ENCODE measurements around the gene LCN12. TPM values are rescaled to one million over a fixed set of nuclear protein-coding genes. Genes with fewer than 3 reads are reported as not detected.
A peak's percentile ranks its signal among the peaks of the same experiment; 100 is the strongest.

LCN12 gene
- total and polyA plus RNA-seq, 2 donors (not counting 1 experiment from before 2014, with no cell fraction given) = 0.17 TPM; not detected in 1

- Histone ChIP-seq H3K4me3 (replicated peaks in 1 of 4; ENCODE audit: control extremely low read depth in 1 of 4, insufficient read depth in 1 of 4, low read depth in 3 of 4, low read length in 4 of 4) (peak overlapping the region; percentile 68 to 84 (median 74)), H4K20me1 (ENCODE audit: control insufficient read depth, extremely low read depth, insufficient read depth, low read length) (no peaks in the 10 kb centered on the region), H3K9me3 (ENCODE audit: control insufficient read depth, insufficient read depth, low read depth, low read length) (no peaks in the 10 kb centered on the region), H3K27ac (ENCODE audit: insufficient read depth, low read length) (peak overlapping the region; percentile 47), H3K4me2 (ENCODE audit: extremely low read depth, insufficient read depth, low read length) (peak overlapping the region; percentile 92), H2AFZ (ENCODE audit: low read length) (peak overlapping the region; percentile 67), H3K27me3 (ENCODE audit: control insufficient read depth, insufficient read depth, low read length) (peaks cover 6% of the 10 kb centered on the region), H3K9ac (ENCODE audit: insufficient read depth, low read length) (peak overlapping the region; percentile 40), H3K79me2 (ENCODE audit: control insufficient read depth, insufficient read depth, low read length) (peaks cover 4% of the 10 kb centered on the region), H3K4me1 (ENCODE audit: control insufficient read depth, extremely low read depth, insufficient read depth, low read length) (peaks cover 8% of the 10 kb centered on the region), H3K36me3 (ENCODE audit: control insufficient read depth, insufficient read depth, low read length) (peaks cover 2% of the 10 kb centered on the region)
- DNase-seq (ENCODE audit: low read depth in 2 of 2) = no peak
- TF ChIP-seq EZH2 (IDR thresholded peaks at IDR 0.05; ENCODE audit: low read length, missing control alignments) (no peak), CTCF (conservative IDR thresholded peaks at IDR 0.05 in 1 of 2, IDR thresholded peaks at IDR 0.05 in 1 of 2; ENCODE audit: low read depth in 1 of 2, low read length in 2 of 2) (no peak)
Observed at GRCh38 chr9:136992819-136993369, 40.8 kb downstream of the LCN12 start.

- H2AFZ ChIP-seq (ENCODE audit: low read length) = no peak overlapping the region
- H3K36me3 ChIP-seq (ENCODE audit: control insufficient read depth, insufficient read depth, low read length) = peaks cover 2% of the 10 kb centered on the region
- no peaks in the 10 kb centered on the region for H4K20me1 ChIP-seq (ENCODE audit: control insufficient read depth, extremely low read depth, insufficient read depth, low read length)
- H3K4me1 ChIP-seq (ENCODE audit: control insufficient read depth, extremely low read depth, insufficient read depth, low read length) = peaks cover 14% of the 10 kb centered on the region
- H3K27ac ChIP-seq (ENCODE audit: insufficient read depth, low read length) = no peak overlapping the region
- H3K79me2 ChIP-seq (ENCODE audit: control insufficient read depth, insufficient read depth, low read length) = peaks cover 4% of the 10 kb centered on the region
- H3K4me2 ChIP-seq (ENCODE audit: extremely low read depth, insufficient read depth, low read length) = no peak overlapping the region
- H3K9me3 ChIP-seq (ENCODE audit: control insufficient read depth, insufficient read depth, low read depth, low read length) = no peaks in the 10 kb centered on the region
- H3K27me3 ChIP-seq (ENCODE audit: control insufficient read depth, insufficient read depth, low read length) = peaks cover 6% of the 10 kb centered on the region
- DNase-seq (ENCODE audit: low read depth in 2 of 2) = no peak
- H3K9ac ChIP-seq (ENCODE audit: insufficient read depth, low read length) = no peak overlapping the region
- TF ChIP-seq CTCF (conservative IDR thresholded peaks at IDR 0.05 in 1 of 2, IDR thresholded peaks at IDR 0.05 in 1 of 2; ENCODE audit: low read depth in 1 of 2, low read length in 2 of 2) (no peak), EZH2 (IDR thresholded peaks at IDR 0.05; ENCODE audit: low read length, missing control alignments) (no peak)
- H3K4me3 ChIP-seq (replicated peaks in 1 of 4; ENCODE audit: control extremely low read depth in 1 of 4, insufficient read depth in 1 of 4, low read depth in 3 of 4, low read length in 4 of 4) = no peak overlapping the region
Observed at GRCh38 chr9:136994180-136994887, 42.3 kb downstream of the LCN12 start.

GRCh38 chr9:136994888-136995230 is 42.8 kb downstream of the LCN12 start:
- H3K36me3 ChIP-seq (ENCODE audit: control insufficient read depth, insufficient read depth, low read length) = peaks cover 2% of the 10 kb centered on the region
- no peaks in the 10 kb centered on the region for H3K9me3 ChIP-seq (ENCODE audit: control insufficient read depth, insufficient read depth, low read depth, low read length)
- H3K4me2 ChIP-seq (ENCODE audit: extremely low read depth, insufficient read depth, low read length) = no peak overlapping the region
- no peak for TF ChIP-seq CTCF (conservative IDR thresholded peaks at IDR 0.05 in 1 of 2, IDR thresholded peaks at IDR 0.05 in 1 of 2; ENCODE audit: low read depth in 1 of 2, low read length in 2 of 2)
- TF ChIP-seq EZH2 (IDR thresholded peaks at IDR 0.05; ENCODE audit: low read length, missing control alignments) = no peak
- H2AFZ ChIP-seq (ENCODE audit: low read length) = no peak overlapping the region
- H3K79me2 ChIP-seq (ENCODE audit: control insufficient read depth, insufficient read depth, low read length) = peaks cover 4% of the 10 kb centered on the region
- H4K20me1 ChIP-seq (ENCODE audit: control insufficient read depth, extremely low read depth, insufficient read depth, low read length) = no peaks in the 10 kb centered on the region
- no peak overlapping the region for H3K4me3 ChIP-seq (replicated peaks in 1 of 4; ENCODE audit: control extremely low read depth in 1 of 4, insufficient read depth in 1 of 4, low read depth in 3 of 4, low read length in 4 of 4)
- H3K9ac ChIP-seq (ENCODE audit: insufficient read depth, low read length) = no peak overlapping the region
- no peak for DNase-seq (ENCODE audit: low read depth in 2 of 2)
- no peak overlapping the region for H3K27ac ChIP-seq (ENCODE audit: insufficient read depth, low read length)
- peaks cover 14% of the 10 kb centered on the region for H3K4me1 ChIP-seq (ENCODE audit: control insufficient read depth, extremely low read depth, insufficient read depth, low read length)
- H3K27me3 ChIP-seq (ENCODE audit: control insufficient read depth, insufficient read depth, low read length) = peaks cover 6% of the 10 kb centered on the region
